NCI-H146 treated with DMSO at 0.1 percent for 48 hours (cell line): Measurements from ENCODE around the gene SHH.
"Not testable (repeated sequence)": the region's sequence is repeated elsewhere in the genome, so short reads cannot be mapped to it uniquely, and the experiment has no call there.

ENCODE experiments used
- DNase-seq: peaks from one replicate; lab custom pipeline; 2025; ENCODE audit not compliant: unreplicated experiment; lab: John Stamatoyannopoulos, UW

Gene SHH

DNA sequence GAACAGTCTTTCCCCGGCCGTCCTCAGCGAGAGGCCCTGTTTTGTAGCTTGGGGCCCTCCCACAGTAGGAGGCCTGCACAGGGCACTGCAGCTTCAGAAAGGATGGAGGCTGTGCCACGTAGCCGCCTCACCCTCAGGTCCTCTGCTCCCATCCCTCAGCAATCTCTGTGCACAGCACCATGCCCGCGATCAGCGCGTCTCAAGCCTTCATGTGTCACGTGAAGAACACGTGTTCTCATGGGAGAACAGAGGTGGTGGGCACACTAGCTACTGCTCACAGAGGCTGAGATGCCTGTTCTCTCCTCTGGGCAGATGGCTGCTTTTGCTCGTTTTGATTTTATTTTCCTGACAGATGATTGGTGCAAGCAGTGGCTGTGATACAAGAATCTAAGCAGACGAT lies 8.5 kb upstream of the SHH start:
- no peak for DNase-seq

DNA sequence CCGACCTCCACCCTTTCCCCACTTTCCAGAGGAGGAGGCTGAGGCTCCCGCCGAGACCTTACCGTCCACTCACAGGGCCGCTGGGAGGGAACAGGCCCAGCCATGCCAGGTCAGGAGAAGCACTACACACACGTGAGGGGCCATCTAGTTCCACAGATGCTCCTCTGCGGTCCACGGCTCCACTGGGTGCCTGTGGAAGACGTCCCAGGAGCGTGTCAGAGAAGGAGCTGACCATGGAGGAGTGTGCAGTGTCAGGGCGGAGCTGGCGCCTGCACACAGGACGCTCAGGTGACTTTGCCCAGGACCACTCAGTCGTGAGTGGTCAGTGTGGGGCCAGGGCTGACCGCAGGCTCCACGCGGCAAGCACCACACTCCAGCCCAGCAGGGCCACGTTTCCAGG lies 8.0 kb upstream of the SHH start:
- no peak for DNase-seq

DNA sequence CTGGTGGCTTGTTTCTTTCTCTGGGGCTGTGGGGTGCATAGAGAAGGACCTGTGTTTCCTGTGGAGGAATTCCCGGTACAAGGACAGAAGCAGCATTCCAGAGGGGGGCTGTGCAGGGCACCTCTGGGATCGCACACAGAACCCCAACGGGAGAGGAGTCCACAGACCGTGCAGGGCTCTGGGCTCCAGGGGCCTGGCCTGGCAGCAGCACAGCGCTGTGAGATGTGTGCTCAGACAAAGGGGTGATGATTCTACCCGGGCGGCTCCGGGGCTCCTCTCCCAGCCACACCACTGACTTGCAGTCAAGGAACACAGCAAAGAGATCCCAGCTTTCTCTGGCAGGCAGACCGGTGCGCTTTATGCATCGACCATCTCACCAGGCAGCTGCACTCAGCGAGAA lies 6.9 kb upstream of the SHH start:
- DNase-seq = no peak

GRCh38 chr7:155818820-155819168 lies 6.5 kb upstream of the SHH start:
- no peak for DNase-seq

DNA sequence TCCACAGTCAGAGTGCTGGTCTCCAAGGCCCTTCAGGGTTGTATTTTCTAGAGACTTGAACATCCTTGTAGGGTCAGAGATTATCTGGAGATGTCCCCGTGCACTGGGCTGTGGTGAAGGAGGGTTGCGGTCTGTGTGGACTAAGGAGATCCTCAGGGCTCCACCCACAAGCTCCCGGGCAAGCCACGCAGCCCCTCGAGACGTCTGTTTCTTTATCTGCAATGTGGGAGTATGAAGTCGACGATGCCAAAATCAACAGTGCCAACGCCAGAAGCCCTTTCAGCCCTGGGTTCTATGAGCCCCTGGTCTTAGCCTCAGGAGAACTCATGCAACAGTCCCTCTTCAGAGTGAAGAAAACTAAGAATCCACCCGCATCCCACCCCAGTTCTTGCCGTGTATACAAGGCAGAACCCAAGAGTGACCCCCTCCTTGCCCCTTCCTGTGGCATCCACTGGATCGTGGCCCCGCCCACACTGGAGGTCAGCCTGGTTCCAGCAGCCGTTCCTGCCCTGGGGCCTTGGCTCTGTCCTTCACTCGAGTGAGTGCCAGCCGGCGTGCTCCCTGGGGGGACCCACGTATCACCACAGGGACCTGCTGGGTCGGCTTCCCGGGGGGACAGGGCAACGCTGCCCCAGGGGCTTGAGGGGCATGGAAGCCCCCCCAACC lies 6.0 kb upstream of the SHH start:
- no peak for DNase-seq

GRCh38 chr7:155817515-155817914 lies 5.3 kb upstream of the SHH start:
- not testable (repeated sequence) for DNase-seq

DNA sequence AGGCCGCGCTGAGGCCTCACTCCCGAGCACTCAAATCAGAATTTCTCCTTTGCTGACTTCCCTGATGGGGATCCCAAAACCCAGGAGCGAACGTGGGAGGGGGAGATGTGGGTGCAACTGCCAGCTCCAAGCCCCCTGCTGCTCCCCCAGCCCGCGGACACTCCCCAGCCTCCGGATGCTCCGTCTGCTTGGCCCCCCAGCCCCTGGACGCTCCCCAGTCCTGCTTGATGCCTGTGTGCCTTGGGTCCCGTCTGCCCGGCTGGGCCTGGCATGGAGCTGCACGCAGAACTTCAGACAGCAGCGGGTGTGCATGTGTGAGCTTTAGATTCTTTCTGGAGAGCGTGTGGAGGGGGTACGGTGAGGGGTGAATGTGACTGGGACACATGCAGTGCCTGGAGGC lies 4.7 kb upstream of the SHH start:
- DNase-seq = no peak

DNA sequence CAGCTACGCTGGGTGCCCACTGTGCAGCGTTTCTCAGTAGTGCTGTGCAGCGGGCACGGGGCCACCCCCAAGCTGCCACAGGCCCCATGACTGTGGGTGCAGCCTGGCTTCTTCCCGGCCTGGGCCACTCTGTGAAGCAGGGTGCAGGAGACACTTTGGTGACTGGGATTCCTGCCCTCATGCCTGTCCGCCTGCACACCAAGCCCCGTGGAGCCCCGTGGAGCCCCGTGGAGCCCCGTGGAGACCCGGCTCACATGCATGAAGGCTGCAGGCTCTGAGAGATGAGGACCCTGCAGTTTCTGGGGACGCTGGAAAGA lies 3.9 kb upstream of the SHH start:
- no peak for DNase-seq

DNA sequence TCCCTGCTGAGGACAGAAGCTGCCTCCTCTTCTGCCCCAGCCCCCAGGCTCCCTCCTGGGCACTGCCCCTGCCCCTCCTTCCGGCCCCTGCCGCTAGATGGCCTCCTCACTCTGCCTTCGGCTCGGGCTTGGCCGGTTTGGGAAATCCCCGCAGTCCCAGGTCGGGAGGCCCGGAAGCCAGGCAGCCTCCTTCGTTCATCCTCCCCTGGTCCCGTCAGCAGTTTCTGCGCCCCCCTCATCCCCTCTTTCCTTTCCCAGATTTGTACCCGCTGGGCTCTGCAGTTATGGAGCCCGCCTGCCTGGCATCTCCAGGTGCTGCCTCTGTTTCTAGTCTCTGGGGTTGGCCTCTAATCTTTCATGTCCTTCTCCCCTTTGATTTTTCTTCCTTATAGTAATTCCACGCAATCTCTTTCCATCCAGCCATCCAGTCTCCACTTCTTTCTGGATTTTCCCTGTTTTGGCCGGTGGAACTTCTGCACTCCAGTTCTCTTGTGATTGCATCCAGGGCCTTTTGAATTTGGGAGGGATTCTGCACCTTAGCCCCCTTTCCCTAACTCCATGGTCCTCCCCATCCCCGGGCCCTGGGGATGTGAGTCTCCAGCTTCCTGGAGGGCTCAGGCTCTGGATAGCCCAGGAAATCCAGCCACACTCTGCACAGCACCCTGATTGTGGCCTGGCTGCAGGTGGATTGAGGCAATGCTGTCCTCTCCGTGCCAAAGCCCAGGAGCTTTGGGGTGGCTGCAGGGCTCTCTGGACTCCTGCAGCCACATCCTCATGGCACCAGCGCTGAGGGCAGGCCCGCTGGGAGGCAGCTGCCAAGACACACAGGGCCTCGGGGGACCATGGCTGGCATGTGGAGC lies 3.3 kb upstream of the SHH start:
- DNase-seq = no peak

DNA sequence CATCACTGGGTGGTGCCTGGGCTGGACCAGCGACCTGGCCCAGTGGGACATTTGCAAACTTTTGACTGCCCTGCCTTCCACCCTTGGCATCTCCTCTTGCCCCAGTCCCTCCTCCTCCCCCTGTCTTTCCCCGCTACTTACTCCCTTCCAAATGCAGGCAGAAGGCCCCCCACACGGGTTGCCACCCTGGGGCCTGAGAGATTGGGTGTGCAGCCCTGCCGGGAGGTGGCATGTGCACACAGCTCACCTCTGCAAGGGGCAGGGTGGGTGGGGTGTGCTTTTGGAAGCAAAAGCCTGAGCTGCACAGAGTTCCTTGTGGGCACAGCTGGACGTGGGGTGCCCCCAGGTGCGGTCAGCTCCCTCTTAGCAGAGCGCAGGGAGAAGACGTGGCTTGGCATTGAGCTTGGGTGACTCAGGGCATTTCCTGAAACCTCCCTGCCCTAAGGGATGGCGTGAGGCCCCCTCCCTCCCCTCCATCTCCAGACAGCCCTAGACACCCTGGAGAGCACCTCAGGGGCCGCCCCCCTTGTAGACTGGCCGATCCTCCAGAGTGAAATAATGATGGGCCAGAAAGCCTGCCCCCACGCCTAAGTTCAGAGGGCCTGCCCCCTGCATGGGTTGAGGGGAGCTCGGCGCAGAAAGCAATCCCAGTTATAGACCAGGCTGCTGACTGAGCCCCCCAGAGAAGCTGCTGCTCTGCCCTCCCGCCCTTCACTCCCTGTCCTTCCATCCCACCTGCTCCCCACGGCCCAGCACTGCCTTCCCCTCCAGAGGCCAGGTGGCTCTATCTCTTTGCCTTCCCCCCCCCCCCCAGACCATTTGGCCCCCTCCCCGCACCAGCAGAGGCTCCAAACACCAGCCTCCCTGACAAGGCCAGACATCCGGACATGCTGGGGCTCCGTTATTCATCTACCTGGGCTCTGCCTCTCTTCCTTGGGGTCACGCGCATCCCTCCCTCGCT lies 2.3 kb upstream of the SHH start:
- DNase-seq = no peak

DNA sequence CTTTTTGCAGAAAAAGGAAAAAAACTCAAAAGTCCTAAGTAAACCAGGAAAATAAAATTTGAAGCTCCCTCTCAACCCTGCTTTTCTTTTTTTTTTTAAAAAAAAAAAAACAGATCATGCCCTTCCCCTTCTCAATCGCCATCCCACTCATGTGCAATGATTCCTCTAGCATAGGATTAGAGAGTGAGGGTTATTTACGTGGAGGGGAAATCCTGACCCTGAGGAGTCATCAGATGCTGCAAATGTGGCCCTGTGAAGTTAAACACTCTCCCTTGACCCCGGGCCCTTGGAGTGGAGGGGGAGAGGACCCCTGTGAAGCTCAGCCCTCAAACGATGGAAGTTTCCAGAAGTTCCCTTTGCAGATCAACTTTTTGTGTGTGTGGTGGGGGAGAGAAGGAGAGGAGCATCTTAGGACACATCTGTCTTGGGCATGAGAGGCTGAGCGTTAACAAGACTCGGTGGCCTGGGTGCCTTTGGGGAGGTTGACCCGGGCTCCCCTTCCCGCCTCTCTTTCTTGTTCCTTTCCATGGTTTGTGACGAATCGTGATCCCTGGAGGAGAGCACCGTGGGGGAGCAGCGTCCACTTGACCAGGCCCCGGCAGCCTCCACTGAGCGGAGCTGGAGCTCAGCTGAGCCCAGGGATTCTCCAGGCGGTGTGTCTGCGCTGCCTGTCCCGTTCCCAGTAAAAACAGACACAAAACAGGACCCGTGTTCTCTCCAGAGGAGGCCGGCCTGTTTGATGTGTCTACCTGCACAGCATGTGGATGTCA lies 1.5 kb upstream of the SHH start:
- no peak for DNase-seq

DNA sequence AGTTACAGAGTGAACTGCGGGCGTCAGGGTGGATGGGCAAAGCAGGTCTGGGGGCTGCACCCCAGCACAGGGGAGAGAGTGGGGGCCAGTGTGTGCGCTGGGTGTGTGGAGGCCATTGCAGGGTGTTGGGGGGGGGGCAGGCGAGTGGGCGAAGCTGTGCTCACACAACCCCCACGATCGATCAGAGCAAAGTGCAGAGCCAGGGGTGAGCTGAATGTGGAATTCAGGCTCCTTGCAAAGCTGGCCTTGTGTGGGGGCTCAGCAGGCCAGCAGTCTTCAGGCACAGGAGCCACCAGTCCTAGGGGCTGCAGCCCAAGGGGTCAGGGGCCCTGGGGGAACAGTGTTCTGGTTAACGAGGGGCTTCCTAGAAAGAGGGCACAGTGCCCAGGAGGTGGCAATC lies 862 bp upstream of the SHH start:
- no peak for DNase-seq

DNA sequence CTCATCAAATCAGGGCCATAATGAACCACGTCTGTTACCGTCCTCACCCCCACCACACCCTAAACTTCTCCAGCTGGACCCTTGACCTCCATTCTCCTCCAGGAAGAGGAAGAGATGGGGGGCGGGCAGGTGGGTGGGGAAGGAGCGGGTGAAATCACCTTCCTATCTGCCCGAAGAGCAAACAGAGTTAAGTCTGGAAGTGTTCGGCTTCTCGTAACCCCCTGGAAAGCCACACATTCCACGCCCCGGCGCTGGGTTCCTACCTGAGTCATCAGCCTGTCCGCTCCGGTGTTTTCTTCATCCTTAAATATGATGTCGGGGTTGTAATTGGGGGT lies 736 bp downstream of the SHH start:
- no peak for DNase-seq

GRCh38 chr7:155810770-155811559 lies 1.3 kb downstream of the SHH start:
- DNase-seq = no peak

- no peak for DNase-seq
Observed at GRCh38 chr7:155809947-155810769, 2.1 kb downstream of the SHH start.

DNA sequence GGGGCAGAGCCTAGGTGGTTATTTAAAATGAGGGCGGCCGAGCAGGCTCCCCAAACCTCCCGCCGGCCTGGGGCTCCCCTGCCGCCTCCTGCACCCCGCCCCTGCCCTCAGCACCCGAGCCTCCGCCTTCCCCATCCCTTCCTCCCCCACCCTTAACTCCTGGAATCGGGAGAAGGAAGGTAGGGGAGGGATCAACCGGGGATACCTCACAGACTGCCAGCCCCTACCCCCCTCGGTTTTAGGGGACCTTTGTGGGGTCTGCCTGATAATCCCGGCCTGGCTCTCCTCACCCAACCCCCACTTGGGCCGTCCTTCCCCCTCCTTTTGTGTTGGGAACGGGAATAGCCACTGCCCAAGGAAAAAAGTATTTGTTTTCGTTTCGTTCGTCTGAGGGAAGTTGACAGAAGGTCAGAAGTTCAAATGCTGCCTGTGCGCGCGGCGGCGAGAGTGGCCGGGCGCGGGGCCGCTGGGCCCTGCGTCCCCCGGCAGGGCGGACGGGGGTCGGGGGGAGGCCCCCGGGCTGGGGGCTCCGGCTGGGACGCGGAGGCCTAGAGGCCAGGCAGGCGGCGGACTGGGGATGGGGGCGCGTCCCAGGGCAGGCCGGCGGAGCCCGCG lies 2.8 kb downstream of the SHH start:
- DNase-seq = no peak

GRCh38 chr7:155808549-155809331 lies 3.5 kb downstream of the SHH start:
- no peak for DNase-seq

GRCh38 chr7:155807789-155808548 lies 4.3 kb downstream of the SHH start:
- DNase-seq = no peak
